Ovary (tissue), 3 donors: ENCODE results near the gene CYTH1.

Source experiments
- CTCF ChIP-seq, 3 donors: fragments of 450-650 bp in 2 of 3; fragments of 200-600 bp in 1 of 3; IDR thresholded peaks; one replicate each; pipeline versions ENCODE4 v1.5.1 to v1.8.0; 2016 to 2022; ENCODE audit warnings: antibody characterized with exemption in 3 of 3, mild to moderate bottlenecking in 1 of 3
- EP300 ChIP-seq: sonication (generic); formaldehyde crosslinking; IDR thresholded peaks from one replicate; pipeline ENCODE4 v1.6.1; 2017; ENCODE audit warnings: antibody characterized with exemption
- donor health status: DM: no; HTN: no; CAD: no.

DNA sequence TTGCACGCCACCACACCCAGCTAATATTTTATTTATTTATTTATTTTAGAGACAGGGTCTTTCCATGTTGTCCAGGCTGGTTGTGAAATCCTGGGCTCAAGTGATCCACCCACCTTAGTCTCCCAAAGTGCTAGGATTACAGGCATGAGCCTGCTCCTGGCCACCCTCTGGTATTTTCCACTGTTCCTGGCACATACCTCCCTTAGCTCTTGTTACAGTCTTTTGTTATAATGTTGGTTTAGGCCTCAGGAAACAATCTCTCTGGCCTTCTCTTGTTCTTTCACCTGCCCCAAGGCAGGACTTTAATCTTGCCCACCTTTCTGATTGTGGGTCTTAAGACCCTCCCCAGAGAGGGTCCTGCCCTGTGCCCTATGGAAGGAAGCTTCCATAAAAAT is 3.6 kb upstream of the CYTH1 start:
- no peak for TF ChIP-seq CTCF (IDR thresholded peaks at IDR 0.05)
- no peak for TF ChIP-seq EP300
